HG03432 (cell line): ENCODE results near the gene CRADD.
"Not testable (repeated sequence)": the region's sequence is repeated elsewhere in the genome, so short reads cannot be mapped to it uniquely, and the experiment has no call there.

Experiments used
- ATAC-seq: cut with Tn5 transposase; IDR thresholded peaks from one replicate; pipeline ENCODE4 v1.9.1; 2021; ENCODE audit warnings: mild to moderate bottlenecking, moderate library complexity; ENCODE audit not compliant: unreplicated experiment

The CRADD gene

DNA sequence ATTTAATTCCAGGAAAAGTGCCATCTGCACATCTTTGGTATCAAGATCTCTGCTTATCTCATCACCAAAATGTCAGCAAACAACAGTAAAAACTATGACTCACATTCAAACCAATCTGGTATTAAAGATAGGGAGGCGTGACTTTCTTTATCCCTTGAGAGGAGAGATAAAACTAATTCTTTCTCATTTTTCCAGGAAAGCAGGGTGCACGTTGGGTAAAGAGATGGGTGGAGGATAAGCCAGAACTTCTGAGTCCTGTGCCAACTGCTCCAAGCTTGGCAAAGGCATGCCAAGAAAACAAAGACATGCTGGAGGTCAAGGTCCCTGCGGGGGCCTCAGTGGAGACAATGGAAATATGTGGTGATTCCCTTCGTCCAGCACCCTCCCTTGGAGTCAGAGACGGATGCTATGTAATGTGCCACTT is 245.4 kb downstream of the CRADD start:
- ATAC-seq: no peak

DNA sequence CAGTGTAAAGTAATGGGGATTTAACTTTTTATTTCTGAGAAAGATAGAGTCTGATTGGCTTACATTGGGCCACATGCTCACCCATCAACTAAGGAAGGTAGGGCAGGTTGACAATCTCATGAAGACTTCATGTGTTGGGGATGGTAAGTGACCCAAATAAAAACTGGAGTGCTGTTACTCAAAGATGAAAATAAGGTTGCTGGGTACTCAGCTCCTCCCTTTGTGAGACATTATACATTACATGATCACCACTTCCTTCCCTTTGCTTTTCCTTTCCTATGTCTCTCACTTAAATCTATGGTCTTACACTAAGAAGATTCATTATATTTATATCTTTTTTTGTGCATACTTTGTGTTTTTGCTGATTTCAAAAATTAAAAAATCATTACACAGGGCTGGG is 247.2 kb downstream of the CRADD start:
- ATAC-seq: no peak

GRCh38 chr12:93925585-93926205 is 248.5 kb downstream of the CRADD start:
- no peak for ATAC-seq

DNA sequence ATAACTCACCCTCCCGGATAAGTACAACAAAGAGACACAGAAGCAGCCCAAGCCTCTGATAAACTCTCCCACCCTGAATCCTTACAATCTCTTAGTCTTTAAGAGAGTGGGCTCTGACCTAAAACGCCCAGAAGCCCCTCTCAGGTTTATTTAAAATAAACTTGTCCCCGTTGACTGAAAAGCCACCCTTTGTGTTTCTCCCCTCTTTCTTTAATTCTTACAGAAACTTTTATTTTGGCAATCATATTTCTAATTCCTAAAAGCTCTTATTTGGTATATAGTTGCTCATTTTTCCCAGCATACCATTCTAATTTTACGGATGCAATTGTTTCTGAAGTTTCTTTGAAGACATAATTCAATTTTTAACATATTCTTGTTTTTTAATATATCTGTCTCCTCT is 249.1 kb downstream of the CRADD start:
- no peak for ATAC-seq

DNA sequence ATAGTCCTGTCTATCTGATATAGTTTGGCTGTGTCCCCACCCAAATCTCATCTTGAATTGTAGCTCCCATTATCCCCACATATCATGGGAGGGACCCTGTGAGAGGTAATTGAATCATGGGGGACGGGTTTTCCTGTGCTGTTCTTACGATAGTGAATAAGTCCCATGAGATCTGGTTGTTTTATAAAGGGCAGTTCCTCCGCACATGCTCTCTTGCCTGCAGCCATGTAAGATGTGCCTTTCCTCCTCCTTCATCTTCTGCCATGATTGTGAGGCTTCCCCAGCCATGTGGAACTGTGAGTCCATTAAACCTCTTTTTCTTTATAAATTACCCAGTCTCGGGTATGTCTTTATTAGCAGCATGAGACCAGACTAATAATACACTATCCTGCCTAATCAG is 251.9 kb downstream of the CRADD start:
- ATAC-seq: not testable (repeated sequence)

- no peak for ATAC-seq
Measured at GRCh38 chr12:93937812-93938211, 260.6 kb downstream of the CRADD start.

GRCh38 chr12:93938317-93938716 is 261.1 kb downstream of the CRADD start:
- ATAC-seq: no peak

DNA sequence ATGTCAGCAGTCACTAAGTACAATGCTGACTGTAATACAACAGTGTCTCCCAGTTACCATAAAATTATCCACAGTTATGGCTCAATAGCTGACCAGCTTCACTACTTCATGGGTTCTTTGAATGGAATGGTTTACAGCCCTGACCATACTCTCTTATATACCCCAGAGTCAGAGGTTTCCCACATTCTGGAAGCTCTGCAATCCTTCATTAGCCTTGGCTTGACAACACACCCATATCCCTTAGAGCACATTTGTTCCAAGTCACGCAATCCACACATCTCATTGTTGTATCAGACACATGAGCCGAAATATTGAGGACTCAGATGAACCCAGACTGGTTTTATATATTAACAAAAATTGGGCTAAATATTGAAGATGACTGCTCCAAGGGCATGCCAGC is 261.8 kb downstream of the CRADD start:
- ATAC-seq: no peak

- no peak for ATAC-seq
Measured at GRCh38 chr12:93939641-93940325, 262.6 kb downstream of the CRADD start.

DNA sequence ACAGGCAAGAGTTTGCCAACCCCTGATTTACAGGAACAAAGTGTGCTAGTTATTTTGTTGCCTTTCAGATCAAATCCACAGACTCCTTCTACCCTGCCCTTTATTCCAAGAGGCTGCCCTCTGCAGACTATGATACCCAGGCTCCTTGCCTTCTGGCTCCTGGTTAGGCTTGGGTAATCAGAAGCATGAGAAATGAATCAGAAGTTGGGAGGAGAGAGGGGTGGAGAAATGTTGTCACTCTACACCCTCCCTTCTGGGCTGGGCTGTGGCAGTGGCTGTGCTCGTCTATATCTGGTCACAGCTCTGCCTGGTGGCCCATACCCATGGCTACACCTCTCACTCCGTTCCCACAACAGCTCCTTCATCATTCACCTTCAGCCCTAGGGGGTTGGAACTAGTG is 266.6 kb downstream of the CRADD start:
- ATAC-seq: no peak

DNA sequence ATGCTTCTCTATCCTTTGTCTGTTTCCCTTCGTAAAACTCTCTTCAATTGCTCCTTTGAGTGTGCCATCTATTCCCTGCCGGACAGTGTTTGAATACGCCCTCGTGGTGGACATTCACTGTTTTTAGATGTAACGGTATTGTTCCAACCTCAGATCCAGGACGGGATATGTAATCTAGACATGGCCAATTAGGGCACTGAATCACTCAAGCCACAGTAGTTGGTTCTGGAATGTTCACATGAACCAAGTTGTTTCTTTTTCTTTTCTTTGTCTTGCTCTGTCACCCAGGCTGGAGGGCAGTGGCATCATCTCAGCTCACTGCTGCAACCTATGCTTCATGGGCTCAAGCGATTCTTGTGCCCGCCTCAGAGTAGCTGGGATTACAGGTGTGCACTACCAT is 267.0 kb downstream of the CRADD start:
- ATAC-seq: no peak
